ENCODE results near the gene GRM8.

DNA sequence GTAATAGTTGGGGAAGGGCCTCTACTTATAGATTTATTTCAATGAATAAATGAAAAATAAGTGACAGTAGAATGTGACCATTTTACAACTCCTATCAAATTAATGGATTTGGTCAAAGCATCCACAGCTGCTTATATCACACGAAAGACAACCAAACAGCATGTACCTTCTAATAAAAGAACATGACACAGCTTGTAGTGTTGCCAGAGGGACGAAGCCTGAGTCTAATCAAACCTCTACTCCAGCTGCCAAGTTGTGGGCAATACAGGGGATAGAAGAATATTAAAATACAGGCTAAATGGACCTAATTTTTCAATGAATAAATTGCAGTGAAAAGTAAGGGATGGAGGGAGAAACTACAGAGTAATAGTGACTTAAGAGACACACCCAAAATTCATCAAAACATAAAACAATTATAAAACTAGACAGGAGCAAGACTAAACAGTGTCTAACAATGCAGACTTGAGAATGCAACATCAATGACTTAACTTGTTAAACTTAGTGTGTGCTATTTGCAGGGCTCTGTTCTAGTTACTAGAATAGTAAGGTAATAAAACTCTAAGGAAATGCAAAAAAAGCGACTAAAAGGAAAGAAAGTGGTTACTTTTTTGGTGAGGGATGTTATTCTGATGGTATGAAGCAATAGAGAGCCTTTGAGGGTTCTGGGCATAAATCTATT is 853.8 kb downstream of the GRM8 start:
- no peak for TF ChIP-seq POLR2A (IDR thresholded peaks at IDR 0.05)
- TF ChIP-seq, protein P1, sequence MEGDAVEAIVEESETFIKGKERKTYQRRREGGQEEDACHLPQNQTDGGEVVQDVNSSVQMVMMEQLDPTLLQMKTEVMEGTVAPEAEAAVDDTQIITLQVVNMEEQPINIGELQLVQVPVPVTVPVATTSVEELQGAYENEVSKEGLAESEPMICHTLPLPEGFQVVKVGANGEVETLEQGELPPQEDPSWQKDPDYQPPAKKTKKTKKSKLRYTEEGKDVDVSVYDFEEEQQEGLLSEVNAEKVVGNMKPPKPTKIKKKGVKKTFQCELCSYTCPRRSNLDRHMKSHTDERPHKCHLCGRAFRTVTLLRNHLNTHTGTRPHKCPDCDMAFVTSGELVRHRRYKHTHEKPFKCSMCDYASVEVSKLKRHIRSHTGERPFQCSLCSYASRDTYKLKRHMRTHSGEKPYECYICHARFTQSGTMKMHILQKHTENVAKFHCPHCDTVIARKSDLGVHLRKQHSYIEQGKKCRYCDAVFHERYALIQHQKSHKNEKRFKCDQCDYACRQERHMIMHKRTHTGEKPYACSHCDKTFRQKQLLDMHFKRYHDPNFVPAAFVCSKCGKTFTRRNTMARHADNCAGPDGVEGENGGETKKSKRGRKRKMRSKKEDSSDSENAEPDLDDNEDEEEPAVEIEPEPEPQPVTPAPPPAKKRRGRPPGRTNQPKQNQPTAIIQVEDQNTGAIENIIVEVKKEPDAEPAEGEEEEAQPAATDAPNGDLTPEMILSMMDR (IDR thresholded peaks at IDR 0.05) = no peak
- TF ChIP-seq POLR2AphosphoS5 (IDR thresholded peaks at IDR 0.05) = no peak

Data from suprapubic skin (tissue), 4 donors.